EL (cell line): ENCODE measurements around the gene KPNA5.
"Not testable (repeated sequence)": the region's sequence is repeated elsewhere in the genome, so short reads cannot be mapped to it uniquely, and the experiment has no call there.

Source experiments
- DNase-seq: peaks from one replicate; pipeline ENCODE4 v3.0.0-alpha.2; 2016

Gene KPNA5

DNA sequence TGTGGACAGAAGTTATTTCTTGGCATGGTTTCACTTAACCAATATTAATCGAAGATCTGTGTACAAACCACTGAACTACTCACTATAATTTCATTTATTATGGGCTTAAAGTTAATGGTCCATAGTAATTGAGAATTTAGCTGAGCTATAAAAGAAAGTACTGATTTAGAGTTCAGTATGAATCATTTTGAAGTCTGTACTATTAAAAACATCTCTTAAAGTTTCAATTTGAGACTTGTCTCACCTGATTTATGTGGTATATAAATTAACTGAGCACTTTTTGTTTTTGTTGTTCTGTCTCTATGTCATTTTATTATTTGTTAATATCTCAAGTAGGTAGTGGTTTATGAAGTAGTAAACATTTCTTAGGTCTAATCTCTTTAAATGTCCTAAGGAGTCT lies 24.9 kb downstream of the KPNA5 start:
- no peak for DNase-seq

DNA sequence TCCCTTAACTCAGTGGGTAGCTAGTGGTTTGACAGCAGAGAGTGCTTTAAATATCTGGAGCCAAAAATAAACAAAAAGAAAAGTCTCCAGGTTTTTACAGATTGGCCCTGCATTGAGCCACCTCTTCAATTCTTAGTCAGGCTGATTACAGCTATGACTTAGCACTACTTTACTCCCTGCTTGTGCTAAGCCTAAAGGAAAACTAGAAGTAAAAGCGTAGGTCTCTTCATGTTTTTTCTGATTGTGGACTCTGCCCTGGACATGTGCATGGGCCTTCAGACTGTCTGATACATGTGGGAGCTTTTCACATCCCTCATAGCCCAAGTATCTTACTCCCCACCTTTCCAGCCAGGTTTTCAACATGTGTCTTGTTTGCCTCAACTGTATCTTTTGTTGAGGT lies 33.3 kb downstream of the KPNA5 start:
- no peak for DNase-seq

DNA sequence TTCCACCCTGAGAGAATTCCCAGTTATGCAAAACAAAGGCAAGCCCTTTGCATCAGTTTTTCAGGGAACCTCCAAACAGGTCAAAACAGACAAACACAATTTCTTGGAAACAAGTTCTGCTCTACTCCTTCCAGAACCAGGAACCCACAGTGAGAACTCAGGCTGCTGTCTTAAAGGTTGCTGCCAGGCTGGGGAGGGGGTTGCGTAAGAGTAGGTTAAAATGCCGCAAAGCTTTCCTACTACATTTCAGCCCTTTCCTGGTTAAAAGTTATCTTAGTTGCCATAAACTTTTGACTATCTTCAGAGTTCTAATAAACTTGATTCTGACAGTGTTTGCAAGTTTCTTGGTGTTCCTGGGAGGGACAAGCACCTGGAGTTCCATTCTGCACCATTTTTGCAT lies 33.8 kb downstream of the KPNA5 start:
- DNase-seq: no peak

DNA sequence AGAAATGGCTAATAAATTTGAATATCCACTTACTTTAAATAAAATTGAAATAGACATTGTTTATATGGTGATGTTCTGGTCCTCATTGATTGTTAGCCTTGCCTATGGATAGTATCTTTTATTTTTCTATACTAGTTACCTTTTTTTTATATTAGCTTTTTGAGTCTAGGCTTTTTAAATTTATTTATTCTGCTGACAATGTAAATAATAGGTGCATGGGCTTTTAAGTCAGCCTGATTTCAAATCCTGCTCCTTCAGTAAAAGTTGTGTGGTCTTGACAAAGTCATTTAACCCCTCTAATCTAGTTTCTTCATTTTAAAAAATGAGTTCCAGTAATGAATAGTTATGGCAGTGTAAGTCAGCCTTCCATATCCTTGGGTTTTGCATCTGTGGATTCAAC lies 45.9 kb downstream of the KPNA5 start:
- no peak for DNase-seq

DNA sequence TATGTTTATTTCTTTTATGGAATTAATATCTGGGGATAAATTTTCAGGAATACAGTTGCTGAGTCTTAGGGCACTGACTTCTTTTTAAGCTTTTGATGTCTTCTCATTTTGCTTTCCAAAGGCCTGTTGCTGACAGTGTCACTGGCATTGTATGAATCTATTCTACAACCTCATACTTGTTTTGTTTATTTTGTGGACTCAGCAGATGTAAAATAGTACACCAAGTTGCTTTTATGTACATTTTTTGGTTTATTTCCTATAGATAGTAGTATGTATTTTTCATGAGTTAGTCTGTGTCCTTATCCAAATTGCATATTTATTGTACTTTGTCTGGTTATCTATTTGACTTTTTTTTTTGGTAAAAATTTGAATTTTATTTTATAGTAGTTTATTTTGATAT lies 49.5 kb downstream of the KPNA5 start:
- DNase-seq: no peak

DNA sequence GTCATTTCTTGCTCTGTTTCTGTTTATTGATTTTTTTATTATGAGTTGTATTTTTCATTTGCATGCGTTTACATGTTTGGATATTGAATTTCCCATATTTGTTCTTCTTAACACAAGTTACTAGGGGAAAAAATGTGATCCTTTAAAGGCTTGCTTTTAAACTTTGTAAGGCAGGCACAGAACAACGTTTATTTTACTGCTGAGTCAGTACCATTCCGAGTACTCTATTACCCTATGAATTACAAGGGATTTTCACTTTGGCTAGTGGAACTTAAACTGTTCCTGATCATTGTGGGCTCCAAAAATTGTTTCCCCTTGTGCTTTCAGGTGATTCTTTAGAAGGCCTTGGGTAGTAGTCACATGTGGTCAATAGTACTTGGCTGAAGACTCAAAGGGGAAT lies 56.0 kb downstream of the KPNA5 start:
- no peak for DNase-seq

DNA sequence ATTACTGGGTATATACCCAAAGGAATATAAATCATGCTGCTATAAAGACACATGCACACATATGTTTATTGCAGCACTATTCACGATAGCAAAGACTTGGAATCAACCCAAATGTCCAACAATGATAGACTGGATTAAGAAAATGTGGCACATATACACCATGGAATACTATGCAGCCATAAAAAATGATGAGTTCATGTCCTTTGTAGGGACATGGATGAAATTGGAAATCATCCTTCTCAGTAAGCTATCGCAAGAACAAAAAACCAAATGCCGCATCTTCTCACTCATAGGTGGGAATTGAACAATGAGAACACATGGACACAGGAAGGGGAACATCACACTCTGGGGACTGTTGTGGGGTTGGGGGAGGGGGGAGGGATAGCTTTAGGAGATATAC lies 59.5 kb downstream of the KPNA5 start:
- not testable (repeated sequence) for DNase-seq

DNA sequence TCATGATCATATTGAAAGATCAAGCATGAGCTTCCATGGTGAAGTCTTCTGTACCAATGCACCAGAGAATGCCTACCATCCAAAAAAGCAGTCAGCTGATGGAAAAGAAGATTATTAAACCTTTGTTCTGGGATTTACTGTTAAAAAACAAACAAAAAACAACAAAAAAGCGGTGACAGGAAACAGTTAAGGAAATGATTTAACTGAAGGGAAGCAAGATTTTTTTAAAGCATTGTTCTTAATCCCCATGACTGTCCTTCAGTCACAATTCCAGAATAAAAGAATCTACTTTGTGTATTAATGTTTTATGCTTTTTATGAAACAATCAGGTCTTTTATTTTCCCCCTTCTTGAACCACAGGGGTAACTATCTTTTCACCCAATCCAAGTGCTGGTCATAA lies 60.6 kb downstream of the KPNA5 start:
- no peak for DNase-seq

DNA sequence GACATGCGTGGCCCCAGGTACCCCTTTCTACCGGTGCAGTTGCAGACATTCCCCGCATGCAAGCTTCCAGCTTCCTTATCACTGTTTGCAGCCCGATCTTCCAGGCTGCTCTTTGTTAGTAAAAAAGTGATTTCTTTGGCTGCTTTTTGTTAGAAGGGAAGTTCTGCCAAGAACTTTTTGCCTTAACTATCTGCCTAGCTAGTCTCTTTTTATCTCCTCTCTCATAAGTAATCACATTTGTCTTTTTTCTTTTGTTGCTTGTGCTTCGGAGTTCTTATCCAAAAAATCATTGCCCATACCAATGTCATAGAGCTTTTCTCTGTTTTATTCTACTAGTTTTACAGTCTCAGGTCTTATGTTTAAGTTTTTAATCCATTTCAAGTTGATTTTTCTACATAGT lies 64.2 kb downstream of the KPNA5 start:
- DNase-seq: no peak

DNA sequence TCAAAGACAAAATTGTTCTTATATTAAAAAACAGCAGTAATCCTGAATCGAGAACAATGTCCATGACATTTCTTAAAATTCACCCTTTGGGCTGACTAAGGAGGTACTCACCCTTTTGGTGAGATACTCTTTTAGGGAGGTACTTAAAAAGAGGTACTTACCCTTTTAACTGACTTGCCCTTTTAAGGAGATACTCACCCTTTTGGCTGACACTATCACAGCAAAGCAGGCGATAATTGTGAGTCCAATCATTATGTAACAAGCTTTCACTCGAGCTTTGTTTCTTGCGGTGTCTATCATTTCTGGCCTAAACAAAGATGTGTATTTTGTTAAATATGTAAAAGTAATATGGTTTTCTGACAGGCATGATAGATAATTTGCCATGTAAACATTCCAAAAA lies 80.8 kb downstream of the KPNA5 start:
- no peak for DNase-seq

DNA sequence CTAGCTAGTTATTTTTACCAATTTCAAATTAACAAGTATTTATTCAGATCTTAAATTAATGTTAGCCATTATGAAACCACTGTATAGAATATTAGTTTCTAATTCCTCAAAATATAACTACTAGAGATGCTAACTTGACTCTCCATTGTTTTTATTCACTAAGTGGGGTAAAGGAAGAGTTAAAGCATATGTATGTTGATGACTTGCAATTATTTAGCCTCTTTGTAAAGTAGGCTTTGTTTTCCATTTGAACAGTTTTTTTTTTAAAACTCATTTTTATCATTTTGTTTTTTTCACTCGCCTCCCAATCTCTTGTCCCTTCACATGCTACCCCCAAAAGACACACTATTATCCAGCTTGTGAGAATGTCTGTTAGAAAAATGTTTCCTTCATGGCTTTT lies 81.2 kb downstream of the KPNA5 start:
- no peak for DNase-seq

DNA sequence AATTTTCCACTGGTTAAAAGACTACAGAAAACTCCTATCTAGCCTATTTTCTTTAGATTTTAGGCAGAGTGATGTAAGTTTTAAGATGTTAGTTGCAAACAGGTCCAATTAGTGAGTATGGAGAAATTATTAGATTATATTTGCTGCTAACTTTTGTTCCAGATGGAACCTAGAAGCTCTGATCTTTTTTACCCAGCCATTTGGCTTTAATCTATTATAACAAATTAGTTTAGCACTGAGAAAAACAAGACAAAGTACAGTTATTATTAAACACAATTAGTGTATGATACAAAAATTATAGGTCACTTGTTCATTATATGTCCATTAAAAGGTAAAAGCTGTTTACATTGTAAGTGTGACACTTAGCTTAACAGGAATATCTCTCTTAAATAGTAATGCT lies 82.0 kb downstream of the KPNA5 start:
- no peak for DNase-seq

DNA sequence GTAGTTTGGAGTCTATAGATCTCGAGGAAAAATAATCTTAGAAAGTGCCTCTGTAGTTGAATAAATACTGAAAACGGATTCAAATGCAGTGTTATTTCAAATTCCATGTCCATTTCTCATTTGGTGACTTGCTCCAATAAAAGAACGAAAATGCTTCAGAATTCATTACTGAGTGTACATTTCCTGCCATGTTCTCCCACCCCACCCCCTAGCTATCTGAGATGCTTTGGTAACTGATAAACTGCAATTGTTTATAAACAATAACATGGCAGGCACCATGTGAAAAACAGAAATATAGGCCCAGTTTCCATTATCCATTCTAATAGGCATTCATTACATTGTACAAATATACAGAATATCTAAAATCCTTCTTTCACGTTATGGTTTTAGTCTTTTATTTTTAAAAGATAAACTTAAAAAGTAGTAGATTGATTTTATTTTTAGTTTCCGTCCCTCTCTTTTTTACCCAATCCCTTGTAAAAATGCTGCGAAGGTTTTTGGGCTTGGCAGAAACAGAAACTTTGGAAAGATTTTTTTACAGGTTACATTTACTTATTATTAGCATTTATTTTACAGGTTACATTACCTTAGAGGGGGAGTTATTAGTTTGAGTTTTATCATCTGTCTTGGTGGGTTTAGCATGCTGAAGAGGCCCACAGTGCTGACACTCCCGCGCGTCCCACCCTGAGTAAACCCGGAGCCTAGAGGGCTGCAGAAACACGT lies 83.1 kb downstream of the KPNA5 start:
- DNase-seq: peak; percentile 33

DNA sequence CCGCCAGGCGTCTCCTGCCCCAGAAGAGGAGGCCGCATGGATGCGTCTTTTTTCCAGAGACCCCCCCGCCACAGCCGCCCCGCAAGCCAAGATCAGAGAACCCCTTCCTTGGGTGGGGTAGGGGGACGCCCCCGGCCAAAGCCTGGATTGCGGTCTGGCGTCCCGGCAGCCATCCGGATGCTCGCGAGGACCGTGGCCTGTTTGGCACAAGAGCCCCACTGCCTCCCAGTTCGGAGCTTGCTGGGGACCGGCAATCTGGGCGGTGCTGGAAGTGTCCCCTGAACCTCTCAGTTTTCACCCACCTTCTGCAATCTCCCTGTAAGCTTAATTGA lies 83.6 kb downstream of the KPNA5 start:
- DNase-seq: peak; percentile 51

DNA sequence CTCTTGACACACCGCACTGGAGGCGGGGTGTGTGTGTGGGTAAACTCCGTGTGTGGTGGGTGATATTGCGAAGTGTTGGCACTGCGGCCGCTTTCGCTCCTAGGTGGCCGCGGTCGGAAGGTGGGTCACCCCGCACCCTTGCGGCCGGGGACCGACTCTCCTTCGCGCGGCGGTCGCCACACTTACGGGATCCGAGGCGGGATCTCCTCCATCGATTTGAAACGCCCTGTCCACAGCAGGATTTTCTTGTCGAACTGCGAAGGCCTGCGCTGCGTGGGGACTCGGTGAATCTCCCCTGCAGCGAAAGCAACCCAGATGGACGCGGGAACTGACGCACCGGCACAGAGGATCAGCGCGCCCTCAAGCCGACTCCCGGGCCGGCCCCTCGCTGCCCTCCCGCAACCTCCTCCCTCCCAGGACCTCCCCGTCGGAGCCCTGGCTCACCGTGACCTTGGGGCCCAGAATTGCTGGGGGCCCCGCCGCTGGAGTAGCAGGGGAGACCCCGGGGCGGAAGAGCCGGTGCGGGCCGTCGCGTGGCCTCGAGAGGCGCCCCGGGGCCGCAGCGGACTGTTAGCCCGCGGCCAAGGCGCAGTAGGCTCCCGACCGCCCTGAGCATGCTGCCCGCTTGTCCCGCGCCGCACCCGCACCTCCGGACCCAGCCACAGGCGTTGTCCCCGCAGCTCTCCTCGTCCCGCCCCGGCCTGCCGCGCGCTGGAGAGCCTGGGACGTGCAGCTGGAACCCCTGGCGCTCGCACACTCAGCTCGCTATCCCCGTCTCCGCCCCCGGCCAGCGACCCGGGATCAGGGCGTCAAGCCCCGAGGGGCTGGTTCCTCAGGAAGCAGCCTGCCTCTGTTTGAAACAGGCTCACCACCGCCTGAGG lies 84.2 kb downstream of the KPNA5 start, which contains the start of gene FAM162B:
FAM162B (minus strand) TSS at position 759 of the 881 bp plus-strand sequence; CDS start at position 616, 143 bp downstream.
- peak; percentile 69 for DNase-seq

DNA sequence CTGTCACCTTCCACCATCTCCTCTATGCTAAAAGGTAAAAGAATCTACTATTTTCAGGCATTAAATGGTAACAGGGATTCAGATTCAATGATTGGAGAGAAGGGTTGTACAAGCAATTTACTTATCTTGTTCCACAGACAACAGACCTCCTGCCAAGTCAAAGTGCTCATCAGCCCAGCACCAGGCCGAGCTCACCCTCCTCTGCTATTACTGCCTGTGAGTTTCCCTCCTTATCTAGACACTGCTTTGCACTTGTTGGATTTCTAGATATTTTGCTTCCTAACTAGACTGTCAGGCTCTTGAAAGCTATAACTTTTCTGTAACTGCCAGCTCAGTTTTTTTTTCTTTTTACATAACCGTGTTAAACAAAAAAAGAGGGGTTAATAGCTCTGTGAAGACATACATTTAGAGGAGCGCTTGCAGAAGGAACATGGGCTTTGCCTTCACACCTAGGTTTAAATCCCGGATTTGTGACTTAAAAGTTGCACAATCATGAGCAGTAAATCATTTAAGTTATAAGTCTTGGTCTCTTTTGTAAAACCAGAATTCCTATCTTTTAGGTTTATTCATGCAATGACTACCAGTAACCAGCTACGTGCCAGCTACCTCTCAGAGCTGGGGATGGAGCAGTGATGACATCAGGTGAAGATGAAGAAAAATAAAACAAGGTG lies 85.6 kb downstream of the KPNA5 start:
- DNase-seq: no peak

DNA sequence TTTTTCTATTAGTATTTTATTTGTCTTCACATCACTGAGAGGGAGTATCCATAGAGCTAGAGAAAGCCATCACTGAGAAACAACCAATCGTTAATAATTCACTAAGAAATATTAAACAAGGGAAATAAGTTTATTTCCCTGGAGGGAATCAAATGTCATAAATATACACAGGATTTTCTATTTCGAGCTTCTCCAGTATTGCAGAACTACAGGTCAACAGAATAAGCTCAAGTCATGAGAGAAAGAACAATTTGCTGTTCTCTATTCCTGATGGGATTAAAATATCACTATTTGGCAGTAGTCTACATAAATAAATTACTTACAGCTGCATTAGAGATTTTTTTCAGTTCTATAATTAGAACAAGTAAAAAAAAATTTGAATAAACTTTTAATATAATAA lies 86.7 kb downstream of the KPNA5 start:
- DNase-seq: no peak

DNA sequence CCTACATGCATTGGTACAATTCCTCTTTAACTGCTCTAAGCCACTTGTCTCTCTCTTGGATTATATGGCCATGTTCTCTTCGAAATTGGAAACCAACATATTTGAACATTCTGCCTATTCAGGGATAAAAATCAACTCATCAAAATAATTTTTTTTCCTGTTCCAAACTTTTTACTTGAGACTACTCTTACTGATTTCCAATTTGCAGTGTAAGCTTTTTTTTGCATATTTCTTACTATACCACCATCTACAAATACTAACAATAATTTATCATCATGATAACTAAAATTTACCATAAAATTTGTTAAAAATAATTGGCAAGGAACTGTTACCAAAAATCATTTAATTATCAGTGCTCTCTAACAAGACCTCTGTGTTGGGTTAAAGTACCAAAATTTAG lies 91.4 kb downstream of the KPNA5 start:
- DNase-seq: no peak

DNA sequence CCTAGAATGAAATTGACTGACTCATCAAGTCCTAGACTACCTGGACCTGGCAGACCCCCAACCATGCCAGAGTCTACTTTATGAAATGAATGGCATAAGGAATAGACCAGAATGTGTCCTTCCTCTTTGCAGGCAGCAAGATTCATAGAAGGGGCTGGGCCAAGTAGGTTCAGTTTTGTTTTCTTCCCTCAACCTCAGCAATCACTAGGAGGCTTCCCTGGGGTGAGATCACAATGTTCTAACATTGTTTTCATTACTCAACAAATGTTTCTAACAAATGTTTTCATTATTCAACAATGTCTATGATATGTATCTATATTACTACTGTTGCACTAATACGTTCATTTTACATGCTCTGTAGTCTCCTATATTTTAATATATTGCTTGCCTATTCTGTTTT lies 92.9 kb downstream of the KPNA5 start:
- no peak for DNase-seq

DNA sequence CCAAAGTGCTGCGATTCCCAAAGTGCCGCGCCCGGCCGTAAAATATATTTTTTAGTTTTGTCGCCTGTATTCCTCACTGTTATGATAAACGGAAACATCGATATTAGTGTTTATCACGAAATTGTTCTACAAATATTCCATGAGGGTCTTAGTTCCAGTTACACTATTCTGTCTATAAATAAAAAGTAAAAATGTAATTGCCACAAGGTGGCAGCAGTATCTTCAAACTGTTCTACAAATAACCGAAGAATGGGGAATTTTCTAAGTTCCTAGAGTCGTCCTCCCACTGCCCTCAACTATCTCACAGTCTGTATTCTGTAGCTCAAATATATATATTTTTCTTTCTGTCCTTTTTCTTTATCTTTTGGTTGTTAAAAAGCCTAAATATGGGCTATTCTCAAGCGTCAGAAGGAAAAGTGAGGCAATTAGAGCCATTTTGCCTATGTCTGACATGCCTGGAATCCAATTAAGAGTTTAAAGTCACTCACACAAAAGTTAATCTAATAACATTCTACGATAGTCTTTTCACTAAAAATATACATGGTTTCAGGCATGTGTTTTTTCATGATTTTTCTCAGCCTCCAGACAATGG lies 98.7 kb downstream of the KPNA5 start:
- DNase-seq: peak; percentile 37

DNA sequence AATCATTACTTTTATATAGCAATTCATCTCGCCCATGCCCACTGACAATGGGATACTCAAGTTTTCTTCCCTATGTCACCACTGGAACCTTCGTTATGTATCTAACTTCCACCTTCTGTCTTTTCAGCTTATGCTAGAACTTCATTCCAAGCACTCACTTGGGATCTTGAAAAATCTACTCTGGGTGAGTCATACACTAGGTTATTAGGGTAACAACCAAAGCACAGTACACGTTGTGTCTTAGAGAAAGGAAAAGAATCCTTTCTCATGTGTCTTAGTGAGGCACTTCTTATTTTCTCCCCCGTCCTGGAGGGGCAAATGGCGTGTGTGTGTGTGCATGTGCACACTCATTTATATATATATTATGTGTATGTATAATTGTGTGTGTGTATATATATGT lies 102.8 kb downstream of the KPNA5 start:
- peak; percentile 4 for DNase-seq
